Endothelial cell of umbilical vein (primary cell): Measurements from ENCODE around the gene SHISA5. TPM values are rescaled to one million over a fixed set of nuclear protein-coding genes. Genes with fewer than 3 reads are reported as not detected.

Source experiments
- BruUV-seq: library from RNA; stranded (reverse); fragments of 400-500 nt; replicated peaks from 2 replicates; lab custom pipeline; 2021; lab: Mats Ljungman, UMichigan
- CTCF ChIA-PET: fragments of 300-600, 350-600 bp; sonication (Branson Sonifier 250); formaldehyde crosslinking; loops from one replicate; lab custom pipeline; 2021; ENCODE audit warnings: antibody characterized with exemption, inconsistent platforms; lab: Charles Lee
- POLR2A ChIA-PET: fragments of 300-600, 350-600 bp; sonication (Branson Sonifier 250); formaldehyde crosslinking; loops from one replicate; lab custom pipeline; 2021; ENCODE audit warnings: antibody characterized with exemption, inconsistent platforms; lab: Charles Lee
- DNase-seq: peaks from one replicate; pipeline ENCODE4 v3.0.0-alpha.2; 2011; ENCODE audit warnings: low read depth, low spot score
- FAIRE-seq: peaks from 2 replicates; lab custom pipeline; 2011; peaks lifted over from hg19 to GRCh38; lab: Jason Lieb, UNC
- H2AFZ ChIP-seq: 2 replicates; pipeline ENCODE4 v1.6.0; 2012; ENCODE audit warnings: low read depth, low read length, control low read depth, inconsistent platforms
- H3K27ac ChIP-seq: 2 replicates; pipeline ENCODE4 v1.5.1; 2011; ENCODE audit warnings: low read depth, mild to moderate bottlenecking, control low read depth, low read length, moderate library complexity; ENCODE audit not compliant: insufficient read depth
- H3K27me3 ChIP-seq, 2 experiments: 2 replicates each; pipeline versions ENCODE4 v1.6.0 to v1.6.1; 2011; ENCODE audit warnings: low read length in 2 of 2, mixed read lengths in 1 of 2; ENCODE audit not compliant: control insufficient read depth in 2 of 2, insufficient read depth in 2 of 2
- H3K36me3 ChIP-seq, 2 experiments: 2 replicates in 1 of 2; 3 replicates in 1 of 2; pipeline ENCODE4 v1.5.1; 2011; ENCODE audit warnings: low read length in 2 of 2, mild to moderate bottlenecking in 1 of 2, moderate library complexity in 1 of 2; ENCODE audit not compliant: control insufficient read depth in 2 of 2, insufficient read depth in 2 of 2; ENCODE audit errors: extremely low read depth in 1 of 2
- H3K4me1 ChIP-seq: 3 replicates; pipeline ENCODE4 v1.5.1; 2011; ENCODE audit warnings: mild to moderate bottlenecking, low read length; ENCODE audit not compliant: control insufficient read depth, insufficient read depth; ENCODE audit errors: extremely low read depth
- H3K4me2 ChIP-seq: 2 replicates; pipeline ENCODE4 v1.6.1; 2011; ENCODE audit warnings: low read length, control low read depth, mixed read lengths; ENCODE audit not compliant: insufficient read depth
- H3K4me3 ChIP-seq, 3 experiments: fragments of 200-600 bp in 1 of 3; sonication (generic), shearing (Covaris generic) in 1 of 3; replicated peaks in 1 of 3; 2 replicates each; pipeline ENCODE4 v1.5.1; 2011 to 2016; ENCODE audit warnings: control low read depth in 3 of 3, low read length in 3 of 3, mild to moderate bottlenecking in 2 of 3, inconsistent platforms in 1 of 3, low read depth in 1 of 3, moderate library complexity in 1 of 3; ENCODE audit not compliant: insufficient read depth in 1 of 3
- H3K79me2 ChIP-seq: 2 replicates; pipeline ENCODE4 v1.6.0; 2012; ENCODE audit warnings: low read length, inconsistent platforms; ENCODE audit not compliant: control insufficient read depth, insufficient read depth
- H3K9ac ChIP-seq: replicated peaks from 2 replicates; pipeline ENCODE3; 2011; ENCODE audit warnings: low read length, control low read depth; ENCODE audit not compliant: insufficient read depth; ENCODE audit errors: extremely low read depth
- H3K9me1 ChIP-seq: replicated peaks from 3 replicates; pipeline ENCODE4 v1.6.0; 2011; ENCODE audit warnings: mild to moderate bottlenecking, low read length; ENCODE audit not compliant: control insufficient read depth, insufficient read depth; ENCODE audit errors: extremely low read depth
- H3K9me3 ChIP-seq: replicated peaks from 2 replicates; pipeline ENCODE4 v1.5.1; 2012; ENCODE audit warnings: low read length, inconsistent platforms; ENCODE audit not compliant: control insufficient read depth, insufficient read depth
- H4K20me1 ChIP-seq: replicated peaks from 2 replicates; pipeline ENCODE3; 2011; ENCODE audit warnings: mild to moderate bottlenecking, low read length; ENCODE audit not compliant: control insufficient read depth, insufficient read depth; ENCODE audit errors: extremely low read depth
- CTCF ChIP-seq, 2 donors: IDR thresholded peaks; 1 replicate in 1 of 2; 2 replicates in 1 of 2; pipeline ENCODE4 v1.5.1; 2011; ENCODE audit warnings: low read length in 2 of 2, mild to moderate bottlenecking in 2 of 2, moderate library complexity in 2 of 2, control low read depth in 1 of 2, inconsistent platforms in 1 of 2, low read depth in 1 of 2; ENCODE audit not compliant: insufficient read depth in 1 of 2; ENCODE audit errors: extremely low read depth in 1 of 2
- EZH2 ChIP-seq: IDR thresholded peaks from 2 replicates; pipeline ENCODE4 v1.6.1; 2012; ENCODE audit warnings: borderline replicate concordance, low read depth, mild to moderate bottlenecking, moderate library complexity, low read length, inconsistent platforms; ENCODE audit not compliant: severe bottlenecking
- FOS ChIP-seq: IDR thresholded peaks from 2 replicates; pipeline ENCODE4 v1.6.1; 2011; ENCODE audit warnings: mild to moderate bottlenecking, low read length, moderate library complexity, borderline replicate concordance; ENCODE audit not compliant: insufficient read depth
- GATA2 ChIP-seq: IDR thresholded peaks from 2 replicates; pipeline ENCODE4 v1.7.0; 2011; ENCODE audit warnings: low read depth, mild to moderate bottlenecking, moderate library complexity, mixed read lengths, low read length; ENCODE audit not compliant: insufficient read length, insufficient read depth
- JUN ChIP-seq: IDR thresholded peaks from 2 replicates; pipeline ENCODE4 v1.6.1; 2011; ENCODE audit warnings: borderline replicate concordance, low read depth; ENCODE audit not compliant: insufficient read length, insufficient read depth
- MAX ChIP-seq: IDR thresholded peaks from 2 replicates; pipeline ENCODE4 v1.6.1; 2011; ENCODE audit not compliant: insufficient read depth, insufficient read length
- MYC ChIP-seq: IDR thresholded peaks from one replicate; pipeline ENCODE4 v1.6.1; 2011; ENCODE audit warnings: mild to moderate bottlenecking, low read depth, low read length
- POLR2A ChIP-seq: IDR thresholded peaks from 2 replicates; pipeline ENCODE4 v1.6.1; 2012; ENCODE audit warnings: low read depth, mild to moderate bottlenecking, control low read depth, low read length
- POLR2AphosphoS5 ChIP-seq: IDR thresholded peaks from 2 replicates; pipeline ENCODE4 v1.6.1; 2012; ENCODE audit warnings: low read depth, mild to moderate bottlenecking, control low read depth, low read length, moderate library complexity; ENCODE audit not compliant: insufficient read depth
- dilution Hi-C: fragments of 300-500 bp; cut with MboI; formaldehyde crosslinking; loops from one replicate; pipeline ENCODE4 v1.15.0; 2019; ENCODE audit warnings: low sequenced_read_pairs; ENCODE audit not compliant: extremely low pct_ligation_motif_present
- intact Hi-C: fragments of 100-400 bp; cut with micrococcal nuclease; formaldehyde crosslinking; loops from one replicate; pipeline ENCODE4 v1.10.0; 2022
- polyA plus RNA-seq, 4 experiments: library from polyadenylated mRNA; depleted of rRNA in 3 of 4; stranded (reverse) in 3 of 4; unstranded in 1 of 4; fragments of >200 nt; gene quantifications; 2 replicates each; pipeline versions ENCODE4 v1.2.1 to v1.2.3, GENCODE V29; 2011 to 2012; ENCODE audit warnings: missing spikeins in 1 of 4
- total RNA-seq: library from RNA; stranded (reverse); gene quantifications from 2 replicates; pipeline ENCODE4 v1.2.3, GENCODE V29; 2021

SHISA5 gene
- total and polyA plus RNA-seq, 2 donors (not counting 3 experiments of a cell fraction or from before 2014, with no cell fraction given), result 205 to 320 TPM

- Histone ChIP-seq H3K4me3 (no peak overlapping the region), H3K9me1 (no peaks in the 10 kb centered on the region), H3K79me2 (no peaks in the 10 kb centered on the region), H3K36me3 (peaks cover 19 to 34% of the 10 kb centered on the region in 2 experiments), H3K9ac (no peak overlapping the region), H3K9me3 (no peaks in the 10 kb centered on the region), H3K4me1 (no peaks in the 10 kb centered on the region), H3K27ac (no peak overlapping the region), H2AFZ (no peak overlapping the region), H3K27me3 (no peaks in the 10 kb centered on the region), H3K4me2 (no peak overlapping the region), H4K20me1 (no peaks in the 10 kb centered on the region)
- intact Hi-C loops, result no loop called here
- DNase-seq (no peak), FAIRE-seq (no peak)
- dilution Hi-C loops, result no loop called here
- BruUV-seq, result no TSS peak
- CTCF ChIA-PET, result interaction anchor here (0.9 to 6.5 kb wide), 4 partner anchors 16 to 93 kb away, joined by 3 to 59 read pairs (median 8); partner anchors contain the start of genes CCDC51 and TMA7
- TF ChIP-seq POLR2AphosphoS5 (no peak), GATA2 (no peak), EZH2 (no peak), JUN (no peak), CTCF (IDR thresholded peaks at IDR 0.05; ENCODE audit: extremely low read depth in 1 of 2, insufficient read depth in 1 of 2, low read depth in 1 of 2, low read length in 2 of 2) (no peak), FOS (no peak), POLR2A (no peak), MAX (no peak), MYC (no peak)
- POLR2A ChIA-PET, result interaction anchor here (0.6 kb wide), 1 partner anchor 96 kb away, joined by 3 read pairs; no protein-coding TSS in a partner anchor
Observed at GRCh38 chr3:48456456-48456855, 47.5 kb downstream of the SHISA5 start.
